ENCODE results near the gene SKOR1. TPM values are rescaled to one million over a fixed set of nuclear protein-coding genes. Genes with fewer than 3 reads are reported as not detected.

The SKOR1 gene
- total RNA-seq, 1 experiment from 2014 or later: 0.13 TPM

DNA sequence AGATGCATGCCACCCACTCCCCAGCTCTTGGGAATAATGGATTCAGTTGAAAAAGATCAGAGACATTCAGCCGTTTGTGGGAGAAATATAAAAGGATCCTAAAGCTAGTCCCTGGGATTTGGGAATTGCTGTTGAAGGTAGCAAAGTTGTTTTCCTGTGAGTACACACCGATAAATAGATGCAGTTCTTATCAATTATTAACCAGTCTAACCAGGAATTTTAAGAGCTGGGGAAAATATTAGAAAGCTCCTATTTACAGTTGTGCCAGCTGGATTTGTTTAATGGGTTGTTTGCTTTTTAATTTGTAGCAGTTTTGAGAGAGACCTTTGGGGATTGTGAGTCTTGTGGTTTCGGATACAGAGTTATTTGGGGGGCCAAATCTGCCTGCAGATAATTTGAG is 44.2 kb upstream of the SKOR1 start:
- no peak overlapping the region; a peak in 1 of 7 replicates for H3K27ac Mint-ChIP-seq
- no peak overlapping the region for H3K27ac ChIP-seq (ENCODE audit: insufficient read length, low read depth, low read length)
- H3K9me3 ChIP-seq (ENCODE audit: control insufficient read depth, low read depth, low read length): no peaks in the 10 kb centered on the region
- no peaks in the 10 kb centered on the region for H3K9me3 Mint-ChIP-seq
- H4K20me1 ChIP-seq (ENCODE audit: control insufficient read depth, insufficient read depth, insufficient read length): no peaks in the 10 kb centered on the region
- WGBS (ENCODE audit: extremely low coverage, insufficient read length, low lambda C conversion rate): no CpG with 5 or more reads among the region's 3 CpGs
- no peaks in the 10 kb centered on the region; the same call in 1 of the 2 replicates for H3K27me3 Mint-ChIP-seq (ENCODE audit: low read depth)
- H3K36me3 Mint-ChIP-seq (ENCODE audit: insufficient read depth in 1 of 3, low read depth in 3 of 3): no peaks in the 10 kb centered on the region
- H3K23ac ChIP-seq (ENCODE audit: insufficient read length, low read depth, low read length): no peak overlapping the region
- H2AK5ac ChIP-seq (ENCODE audit: insufficient read length, low read length): no peak overlapping the region
- no peak overlapping the region for H2BK5ac ChIP-seq (ENCODE audit: insufficient read length, low read length)
- no peak overlapping the region for H4K91ac ChIP-seq (ENCODE audit: insufficient read length, low read depth, low read length)
- H3K4me1 Mint-ChIP-seq: peaks cover 30 to 57% of the 10 kb centered on the region in 2 experiments
- H3K27me3 ChIP-seq (ENCODE audit: insufficient read depth, low read length): no peaks in the 10 kb centered on the region
- H3K79me2 ChIP-seq (ENCODE audit: insufficient read depth, low read length): no peaks in the 10 kb centered on the region
- H3K9ac ChIP-seq (ENCODE audit: extremely low read depth, insufficient read length, low read length): no peak overlapping the region
- no peak overlapping the region for H4K8ac ChIP-seq (replicated peaks; ENCODE audit: insufficient read length, low read depth, low read length)
- no peak overlapping the region for H2BK20ac ChIP-seq (ENCODE audit: low read depth, low read length, poor library complexity, severe bottlenecking)
- no peak overlapping the region for H3K14ac ChIP-seq (ENCODE audit: insufficient read depth, low read length)
- H4K5ac ChIP-seq (ENCODE audit: insufficient read length, low read depth, low read length): no peak overlapping the region
- H3K4me2 ChIP-seq (ENCODE audit: insufficient read depth, insufficient read length, low read length): no peak overlapping the region
- H3K4me1 ChIP-seq (ENCODE audit: insufficient read depth, low read length): no peaks in the 10 kb centered on the region; the same call in 1 of the 2 replicates
- H2BK15ac ChIP-seq (ENCODE audit: low read depth, low read length): no peak overlapping the region
- H3K56ac ChIP-seq (ENCODE audit: insufficient read length, low read depth, low read length): no peak overlapping the region
- H2BK12ac ChIP-seq (ENCODE audit: insufficient read length, low read depth, low read length): no peak overlapping the region
- no peak overlapping the region for H2BK120ac ChIP-seq (ENCODE audit: low read depth, low read length, poor library complexity, severe bottlenecking)
- H3K18ac ChIP-seq (ENCODE audit: insufficient read length, low read depth, low read length): no peak overlapping the region
- no peaks in the 10 kb centered on the region for H3K79me1 ChIP-seq (ENCODE audit: insufficient read depth, low read depth, low read length, poor library complexity, severe bottlenecking)
- no peak overlapping the region for H3T11ph ChIP-seq (ENCODE audit: low read length)
- no peak for DNase-seq
- no peak overlapping the region for H3K4ac ChIP-seq (ENCODE audit: low read depth, low read length)
- H3K4me3 Mint-ChIP-seq: no peak overlapping the region; a peak in 1 of 5 replicates
- TF ChIP-seq, protein P1, sequence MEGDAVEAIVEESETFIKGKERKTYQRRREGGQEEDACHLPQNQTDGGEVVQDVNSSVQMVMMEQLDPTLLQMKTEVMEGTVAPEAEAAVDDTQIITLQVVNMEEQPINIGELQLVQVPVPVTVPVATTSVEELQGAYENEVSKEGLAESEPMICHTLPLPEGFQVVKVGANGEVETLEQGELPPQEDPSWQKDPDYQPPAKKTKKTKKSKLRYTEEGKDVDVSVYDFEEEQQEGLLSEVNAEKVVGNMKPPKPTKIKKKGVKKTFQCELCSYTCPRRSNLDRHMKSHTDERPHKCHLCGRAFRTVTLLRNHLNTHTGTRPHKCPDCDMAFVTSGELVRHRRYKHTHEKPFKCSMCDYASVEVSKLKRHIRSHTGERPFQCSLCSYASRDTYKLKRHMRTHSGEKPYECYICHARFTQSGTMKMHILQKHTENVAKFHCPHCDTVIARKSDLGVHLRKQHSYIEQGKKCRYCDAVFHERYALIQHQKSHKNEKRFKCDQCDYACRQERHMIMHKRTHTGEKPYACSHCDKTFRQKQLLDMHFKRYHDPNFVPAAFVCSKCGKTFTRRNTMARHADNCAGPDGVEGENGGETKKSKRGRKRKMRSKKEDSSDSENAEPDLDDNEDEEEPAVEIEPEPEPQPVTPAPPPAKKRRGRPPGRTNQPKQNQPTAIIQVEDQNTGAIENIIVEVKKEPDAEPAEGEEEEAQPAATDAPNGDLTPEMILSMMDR (conservative IDR thresholded peaks at IDR 0.05): no peak
- H2AFZ ChIP-seq (ENCODE audit: low read length): no peak overlapping the region
- H3K23me2 ChIP-seq (ENCODE audit: insufficient read length, low read depth, low read length, poor library complexity, severe bottlenecking): no peaks in the 10 kb centered on the region
